Neuronal stem cell (in vitro differentiated cells): Measurements from ENCODE around the gene ABCB1.

ENCODE experiments used
- DNase-seq: peaks from one replicate; pipeline ENCODE4 v3.0.0-alpha.2; 2013; ENCODE audit warnings: low spot score
- H2AFZ ChIP-seq: one replicate; pipeline ENCODE4 v1.6.1; 2013; ENCODE audit warnings: mild to moderate bottlenecking, low read length, inconsistent platforms
- H2AK5ac ChIP-seq: 2 replicates; pipeline ENCODE4 v1.6.1; 2013; ENCODE audit warnings: low read depth, mild to moderate bottlenecking, inconsistent platforms, low read length, moderate library complexity, mixed read lengths
- H2BK120ac ChIP-seq: 2 replicates; pipeline ENCODE4 v1.6.1; 2013; ENCODE audit warnings: low read depth, mild to moderate bottlenecking, inconsistent platforms, low read length, moderate library complexity, mixed read lengths
- H2BK12ac ChIP-seq: one replicate; pipeline ENCODE4 v1.6.1; 2013; ENCODE audit warnings: low read length, inconsistent platforms
- H2BK15ac ChIP-seq: 2 replicates; pipeline ENCODE4 v1.6.1; 2013; ENCODE audit warnings: mild to moderate bottlenecking, low read length, inconsistent platforms, mixed read lengths
- H2BK5ac ChIP-seq: one replicate; pipeline ENCODE4 v1.6.1; 2013; ENCODE audit warnings: inconsistent platforms, mild to moderate bottlenecking, low read length, moderate library complexity
- H3K14ac ChIP-seq: one replicate; pipeline ENCODE4 v1.6.1; 2013; ENCODE audit warnings: low read length, inconsistent platforms
- H3K18ac ChIP-seq: 2 replicates; pipeline ENCODE4 v1.6.1; 2013; ENCODE audit warnings: low read length, inconsistent platforms
- H3K23ac ChIP-seq: 2 replicates; pipeline ENCODE4 v1.6.1; 2013; ENCODE audit warnings: low read depth, mild to moderate bottlenecking, mixed read lengths, low read length, inconsistent platforms; ENCODE audit not compliant: poor library complexity
- H3K27ac ChIP-seq: replicated peaks from 3 replicates; pipeline ENCODE4 v1.5.1; 2013; ENCODE audit warnings: low read length, inconsistent platforms
- H3K27me3 ChIP-seq, 3 experiments: 2 replicates each; pipeline ENCODE4 v1.6.1; 2013; ENCODE audit warnings: low read length in 3 of 3, mild to moderate bottlenecking in 2 of 3, inconsistent platforms in 1 of 3, low read depth in 1 of 3, mixed read lengths in 1 of 3, moderate library complexity in 1 of 3; ENCODE audit not compliant: control insufficient read depth in 3 of 3, insufficient read depth in 3 of 3
- H3K36me3 ChIP-seq, 2 donors: replicated peaks in 1 of 2; 2 replicates each; pipeline ENCODE4 v1.6.1; 2013; ENCODE audit warnings: low read length in 2 of 2; ENCODE audit not compliant: control insufficient read depth in 2 of 2, insufficient read depth in 2 of 2
- H3K4ac ChIP-seq: 2 replicates; pipeline ENCODE4 v1.6.1; 2013; ENCODE audit warnings: inconsistent platforms, mild to moderate bottlenecking, low read length, moderate library complexity
- H3K4me1 ChIP-seq, 2 donors: 1 replicate in 1 of 2; 2 replicates in 1 of 2; pipeline ENCODE4 v1.6.1; 2013; ENCODE audit warnings: low read length in 2 of 2, low read depth in 1 of 2; ENCODE audit not compliant: control insufficient read depth in 2 of 2, insufficient read depth in 1 of 2
- H3K4me2 ChIP-seq: one replicate; pipeline ENCODE4 v1.6.1; 2013; ENCODE audit warnings: mild to moderate bottlenecking, low read length, inconsistent platforms; ENCODE audit not compliant: insufficient read depth, poor library complexity, severe bottlenecking
- H3K4me3 ChIP-seq, 2 donors: 2 replicates each; pipeline ENCODE4 v1.5.1; 2013; ENCODE audit warnings: low read length in 2 of 2, mild to moderate bottlenecking in 2 of 2, inconsistent platforms in 1 of 2, moderate library complexity in 1 of 2
- H3K79me1 ChIP-seq: one replicate; pipeline ENCODE4 v1.6.1; 2013; ENCODE audit warnings: low read depth, mild to moderate bottlenecking, inconsistent platforms, low read length, moderate library complexity
- H3K9ac ChIP-seq: one replicate; pipeline ENCODE4 v1.6.1; 2013; ENCODE audit warnings: mild to moderate bottlenecking, low read depth, low read length, inconsistent platforms; ENCODE audit not compliant: poor library complexity
- H3K9me3 ChIP-seq, 2 donors: replicated peaks in 1 of 2; 2 replicates each; pipeline versions ENCODE3 to v1.6.1; 2013; ENCODE audit warnings: low read length in 2 of 2, mild to moderate bottlenecking in 2 of 2, inconsistent platforms in 1 of 2, low read depth in 1 of 2, mixed read lengths in 1 of 2, moderate library complexity in 1 of 2; ENCODE audit not compliant: control insufficient read depth in 2 of 2, insufficient read depth in 1 of 2
- H4K8ac ChIP-seq: one replicate; pipeline ENCODE4 v1.6.1; 2013; ENCODE audit warnings: low read depth, mild to moderate bottlenecking, inconsistent platforms, low read length, moderate library complexity
- H4K91ac ChIP-seq: one replicate; pipeline ENCODE4 v1.6.1; 2013; ENCODE audit warnings: low read length, low read depth, mild to moderate bottlenecking, inconsistent platforms; ENCODE audit not compliant: poor library complexity
- WGBS, 2 donors: extraction: QIAGEN DNeasy Blood & Tissue Kit; methylation state at CpG; one replicate each; pipeline ENCODE4 v1.1.7; 2013; ENCODE audit warnings: missing lambda C conversion rate in 2 of 2, mixed read lengths in 1 of 2; ENCODE audit not compliant: insufficient read length in 2 of 2, insufficient replicate concordance in 1 of 2; ENCODE audit errors: extremely low coverage in 2 of 2; 5-methylcytosine and 5-hydroxymethylcytosine counted together

The ABCB1 gene

DNA sequence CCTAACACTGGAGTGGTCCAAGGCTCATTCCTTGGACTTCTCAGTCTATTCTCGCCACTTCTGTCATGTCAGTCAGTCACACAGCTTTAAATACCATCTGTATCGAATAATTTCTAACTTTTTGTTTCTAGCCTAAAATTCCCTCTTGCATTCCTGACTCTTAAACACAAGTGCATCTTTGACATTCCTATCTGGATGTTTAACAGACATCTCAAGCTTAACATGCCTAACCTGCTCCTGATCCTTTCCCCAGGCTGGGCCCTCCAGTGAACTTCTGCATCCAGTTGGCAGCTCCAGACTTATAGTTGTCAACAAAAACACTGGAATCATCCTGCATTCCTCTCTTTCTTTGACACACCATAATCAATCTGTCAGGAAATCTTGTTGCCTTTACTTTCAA lies 120.7 kb downstream of the ABCB1 start:
- Histone ChIP-seq H3K4me3 (no peak overlapping the region), H3K18ac (no peak overlapping the region), H2BK12ac (no peak overlapping the region), H3K4me1 (peaks cover 2 to 20% of the 10 kb centered on the region in 2 donors), H3K27ac (no peak overlapping the region), H3K36me3 (no peaks in the 10 kb centered on the region), H3K9me3 (peaks cover 0 to 6% of the 10 kb centered on the region in 2 donors), H3K14ac (no peak overlapping the region), H3K27me3 (peaks cover 0 to 15% (median 0%) of the 10 kb centered on the region in 3 experiments), H3K9ac (no peak overlapping the region), H2BK120ac (no peak overlapping the region), H2BK15ac (no peak overlapping the region), H3K4ac (no peak overlapping the region), H2AK5ac (no peak overlapping the region), H2BK5ac (no peak overlapping the region), H3K79me1 (no peaks in the 10 kb centered on the region), H4K8ac (no peak overlapping the region), H2AFZ (peak overlapping the region; percentile 69), H3K23ac (no peak overlapping the region), H4K91ac (no peak overlapping the region), H3K4me2 (no peak overlapping the region)
- no CpG with 5 or more reads among the region's 2 CpGs for WGBS, 2 donors
- DNase-seq: no peak

GRCh38 chr7:87476179-87476557 lies 124.5 kb downstream of the ABCB1 start:
- Histone ChIP-seq H3K9me3 (peaks cover 0 to 6% of the 10 kb centered on the region in 2 donors), H3K4me3 (no peak overlapping the region), H3K4ac (no peak overlapping the region), H2BK5ac (no peak overlapping the region), H3K27me3 (peaks cover 0 to 18% (median 0%) of the 10 kb centered on the region in 3 experiments), H4K8ac (no peak overlapping the region), H2BK12ac (peak overlapping the region; percentile 27), H3K23ac (peak overlapping the region; percentile 32), H2AK5ac (no peak overlapping the region), H3K36me3 (no peaks in the 10 kb centered on the region), H3K14ac (no peak overlapping the region), H3K18ac (peak overlapping the region; percentile 54), H3K79me1 (no peaks in the 10 kb centered on the region), H3K4me1 (peaks cover 4 to 34% of the 10 kb centered on the region in 2 donors), H3K4me2 (peak overlapping the region; percentile 84), H2AFZ (no peak overlapping the region), H3K27ac (no peak overlapping the region), H2BK120ac (no peak overlapping the region), H4K91ac (no peak overlapping the region), H2BK15ac (peak overlapping the region; percentile 56), H3K9ac (no peak overlapping the region)
- WGBS, 2 donors: no CpG with 5 or more reads among the region's 8 CpGs
- no peak for DNase-seq

DNA sequence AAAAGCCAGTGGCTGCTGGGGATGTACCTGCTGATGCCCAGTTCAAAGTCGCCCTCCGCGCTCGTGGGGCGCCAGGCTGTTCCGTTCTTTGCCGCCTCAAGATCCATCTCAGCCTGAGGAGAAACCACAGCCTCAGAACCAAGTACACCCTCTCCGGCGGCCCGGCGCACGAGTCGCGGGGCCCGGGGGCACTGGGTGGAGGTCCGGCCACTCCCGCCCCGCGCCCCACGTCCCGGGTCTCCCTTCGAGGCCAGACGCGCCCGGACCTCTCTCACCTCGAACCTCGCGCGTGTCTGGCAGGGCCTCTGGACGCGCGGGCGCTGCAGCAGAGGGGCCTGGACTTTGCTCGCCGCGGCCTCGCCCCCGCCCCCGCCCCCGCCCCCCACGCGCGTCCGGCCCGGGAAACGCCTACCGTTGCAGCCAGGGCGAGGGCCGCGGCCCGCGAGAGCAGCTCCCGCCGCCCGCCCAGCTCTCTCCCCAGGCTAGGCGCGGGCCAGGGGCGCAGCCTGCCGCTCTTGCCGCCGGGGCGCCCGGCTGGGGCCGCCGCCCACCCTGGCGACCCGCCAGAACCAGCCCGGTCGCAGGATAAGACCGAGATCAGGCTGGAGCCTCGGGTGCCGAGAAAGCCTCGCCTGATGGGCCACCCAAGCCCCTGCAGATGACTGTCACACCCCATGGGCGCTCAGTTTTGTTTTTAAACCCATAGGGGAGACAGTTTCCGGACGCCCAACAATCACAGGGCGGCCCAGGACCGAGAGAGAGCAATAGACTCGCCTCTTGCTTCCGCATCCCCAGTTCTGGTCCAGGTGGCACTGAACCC lies 125.1 kb downstream of the ABCB1 start, which contains the start of gene ABCB4:
ABCB4 (minus strand) TSS at position 322 of the 820 bp plus-strand sequence; CDS start at position 107, 215 bp downstream.
- no peak within 1 kb of the TSS for H3K4ac ChIP-seq
- DNase-seq: no peak
- H3K27ac ChIP-seq: no peak within 1 kb of the TSS
- no peak within 1 kb of the TSS for H2BK120ac ChIP-seq
- no peak within 1 kb of the TSS for H4K91ac ChIP-seq
- H3K9ac ChIP-seq: peak within 1 kb of the TSS; percentile 87
- peak within 1 kb of the TSS; percentile 70 for H2AK5ac ChIP-seq
- peak within 1 kb of the TSS; percentile 56 for H2BK15ac ChIP-seq
- H2BK12ac ChIP-seq: peak within 1 kb of the TSS; percentile 27
- H3K36me3 ChIP-seq: no peaks in the 10 kb centered on the region
- no peaks in the 10 kb centered on the region for H3K79me1 ChIP-seq
- H3K18ac ChIP-seq: peak within 1 kb of the TSS; percentile 97
- peaks cover 4 to 33% of the 10 kb centered on the region in 2 donors for H3K4me1 ChIP-seq
- H3K27me3 ChIP-seq: peaks cover 0 to 18% (median 0%) of the 10 kb centered on the region in 3 experiments
- H4K8ac ChIP-seq: no peak within 1 kb of the TSS
- peak within 1 kb of the TSS; percentile 25 to 72 for H3K4me3 ChIP-seq
- H3K23ac ChIP-seq: peak within 1 kb of the TSS; percentile 50
- H3K9me3 ChIP-seq: peaks cover 0 to 6% of the 10 kb centered on the region in 2 donors
- WGBS, 2 donors: no CpG with 5 or more reads among the region's 80 CpGs
- no peak within 1 kb of the TSS for H2BK5ac ChIP-seq
- peak within 1 kb of the TSS; percentile 80 for H2AFZ ChIP-seq
- H3K14ac ChIP-seq: peak within 1 kb of the TSS; percentile 85
- peak within 1 kb of the TSS; percentile 84 for H3K4me2 ChIP-seq
